ENCODE data around the gene POFUT2.
"Not testable (repeated sequence)": the region's sequence is repeated elsewhere in the genome, so short reads cannot be mapped to it uniquely, and the experiment has no call there.

The POFUT2 gene

DNA sequence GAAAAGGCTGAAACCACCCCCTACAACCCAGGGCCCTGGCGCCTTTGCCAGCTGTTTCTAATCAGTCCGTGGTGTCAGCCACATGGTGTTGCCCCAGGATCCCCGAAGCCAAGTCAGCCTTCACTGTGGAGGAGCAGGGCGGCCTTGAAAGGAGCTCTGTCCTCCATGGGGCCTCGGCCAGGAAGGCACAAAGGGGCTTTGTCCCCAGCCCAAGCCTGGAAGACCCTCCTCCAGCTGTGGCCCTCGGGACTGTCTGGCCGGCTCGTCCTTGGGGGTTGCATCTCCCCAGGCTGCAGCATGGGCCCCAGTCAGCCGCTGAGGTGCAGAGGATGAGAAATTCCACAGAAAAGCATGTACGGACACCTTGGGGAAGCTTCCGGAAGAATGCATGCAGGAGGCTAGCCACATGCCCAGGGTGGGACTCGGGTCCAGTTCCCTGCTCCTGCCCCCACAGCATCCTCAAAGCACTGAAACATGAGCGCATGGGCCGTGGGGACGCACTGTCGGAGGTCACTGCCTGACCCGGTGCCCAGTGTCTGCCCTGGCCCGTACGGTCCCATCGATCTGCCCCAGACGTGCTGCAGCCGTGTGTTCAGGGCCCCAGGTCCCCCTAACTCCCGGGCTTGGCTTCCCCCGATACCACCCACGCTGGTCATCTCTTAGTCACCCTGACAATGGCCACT is 38.6 kb upstream of the POFUT2 start:
- DNase-seq (ENCODE audit: low read depth), result no peak

DNA sequence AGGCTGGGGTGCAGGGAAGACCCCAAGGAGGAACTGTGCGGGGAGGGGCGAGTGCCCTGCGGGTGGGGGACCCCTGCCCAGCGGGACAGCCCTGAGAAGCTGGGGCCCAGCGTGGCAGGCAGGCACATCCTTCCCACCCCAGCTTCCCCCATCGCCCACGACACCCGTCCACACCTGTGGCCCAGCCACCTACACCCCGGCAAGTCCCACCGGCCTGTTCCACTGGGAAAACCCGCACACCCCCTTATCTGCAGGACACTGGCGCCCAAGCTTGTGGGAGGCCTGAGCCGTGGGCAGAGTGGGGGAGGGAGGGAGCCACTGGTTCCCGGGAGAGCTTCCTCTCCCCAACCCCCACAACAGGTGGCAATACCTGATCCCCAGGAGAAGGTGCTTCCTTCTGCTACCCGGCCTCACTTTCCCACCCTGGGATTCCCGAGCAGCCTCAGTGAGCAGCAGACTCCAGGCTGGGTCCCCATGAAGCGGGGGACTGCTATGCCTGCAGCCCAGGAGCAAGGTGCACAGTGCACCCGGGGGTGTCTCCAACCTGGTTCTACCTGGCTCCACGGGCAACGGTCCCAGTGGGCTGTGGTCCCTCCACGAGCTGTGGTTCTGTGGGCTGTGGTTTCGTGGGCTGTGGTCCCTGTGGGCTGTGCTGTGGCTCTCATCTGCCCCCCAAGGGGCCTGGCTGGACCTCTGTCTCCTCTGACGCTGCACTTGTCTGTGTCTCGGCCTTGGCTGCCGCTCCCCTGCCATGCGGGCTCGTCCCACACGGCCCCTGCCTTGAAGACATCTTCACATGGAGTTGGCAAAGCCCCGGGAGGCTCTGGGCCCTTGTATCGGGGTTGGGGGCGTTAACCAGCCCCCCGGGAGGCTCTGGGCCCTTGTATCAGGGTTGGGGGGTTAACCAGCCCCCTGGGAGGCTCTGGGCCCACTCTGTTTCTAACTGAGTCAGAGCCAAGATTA is 37.8 kb upstream of the POFUT2 start:
- no peak for DNase-seq (ENCODE audit: low read depth)

DNA sequence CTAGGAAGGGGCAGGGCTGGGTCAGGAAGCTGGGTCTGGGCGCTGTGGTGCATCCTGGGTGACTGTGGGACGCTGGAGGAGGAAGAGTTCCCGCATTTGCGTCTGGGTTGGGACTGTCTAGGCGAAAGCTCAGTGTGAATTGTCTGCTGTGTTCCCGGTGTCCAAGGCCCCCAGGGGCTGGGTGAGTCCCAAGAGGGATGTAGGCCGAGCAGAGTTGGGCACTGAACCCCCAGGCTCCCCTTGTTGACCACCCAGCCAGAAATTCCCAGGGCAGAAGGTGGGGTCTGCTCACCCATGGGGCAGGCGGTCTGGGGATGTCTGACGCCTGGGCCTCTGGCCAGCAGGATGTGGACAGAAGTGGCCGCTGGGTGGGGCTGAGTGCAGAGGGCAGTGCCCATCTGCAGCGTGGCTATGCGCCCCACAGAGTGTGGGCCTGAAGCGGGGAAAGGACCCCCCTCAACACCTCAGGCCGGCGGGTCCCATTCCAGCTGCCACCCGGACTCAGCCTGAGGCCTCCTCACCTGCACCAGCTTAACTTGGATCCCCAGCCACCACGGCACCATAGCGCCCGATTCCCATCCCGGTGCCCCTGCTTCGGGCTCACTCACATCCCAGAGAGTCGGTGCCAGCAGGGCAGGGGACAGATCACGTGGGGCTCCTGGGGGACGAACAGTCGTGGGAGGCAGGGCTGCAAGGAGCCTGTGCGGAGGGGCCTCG is 37.0 kb upstream of the POFUT2 start:
- no peak for DNase-seq (ENCODE audit: low read depth)

DNA sequence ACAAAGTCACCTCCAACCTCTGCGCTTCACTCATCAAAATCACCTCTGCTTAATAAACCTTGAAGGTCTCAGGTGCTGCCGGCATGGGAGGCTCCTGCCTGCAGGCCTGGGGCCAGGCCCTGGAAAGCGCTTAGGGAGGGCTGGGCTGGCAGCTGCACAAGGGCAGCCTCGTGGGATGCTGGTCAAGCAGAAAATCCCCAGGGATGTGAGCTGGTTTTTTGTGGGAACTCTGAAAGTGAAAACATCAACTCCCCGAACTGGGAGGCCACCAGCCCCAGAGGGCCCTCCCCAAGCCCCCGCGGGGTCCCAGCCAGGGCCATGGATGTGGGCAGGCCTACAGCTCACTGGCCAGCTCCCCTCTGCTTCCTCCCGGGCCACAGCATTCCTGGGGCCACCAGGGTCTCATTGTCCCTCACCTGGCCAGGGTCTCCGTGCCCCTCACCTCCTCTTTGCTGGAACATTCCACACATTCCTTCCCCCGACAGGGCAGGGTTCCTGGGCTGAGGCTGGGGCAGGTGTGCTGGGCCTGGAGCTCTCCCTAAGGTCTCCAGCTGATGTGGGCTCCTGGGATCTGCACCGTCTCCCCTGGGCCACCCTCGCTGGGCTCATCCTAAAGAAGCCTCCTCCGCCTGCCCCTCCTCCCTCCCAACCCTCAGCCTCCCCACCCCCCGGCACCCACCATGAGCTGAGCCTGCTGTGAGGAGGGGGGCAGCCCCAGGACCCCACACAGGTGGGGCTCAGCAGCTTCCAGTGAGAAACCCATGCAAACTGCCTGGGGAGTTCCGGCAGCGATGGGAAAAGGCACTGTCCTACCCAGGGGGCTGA is 36.0 kb upstream of the POFUT2 start:
- DNase-seq (ENCODE audit: low read depth), result no peak

DNA sequence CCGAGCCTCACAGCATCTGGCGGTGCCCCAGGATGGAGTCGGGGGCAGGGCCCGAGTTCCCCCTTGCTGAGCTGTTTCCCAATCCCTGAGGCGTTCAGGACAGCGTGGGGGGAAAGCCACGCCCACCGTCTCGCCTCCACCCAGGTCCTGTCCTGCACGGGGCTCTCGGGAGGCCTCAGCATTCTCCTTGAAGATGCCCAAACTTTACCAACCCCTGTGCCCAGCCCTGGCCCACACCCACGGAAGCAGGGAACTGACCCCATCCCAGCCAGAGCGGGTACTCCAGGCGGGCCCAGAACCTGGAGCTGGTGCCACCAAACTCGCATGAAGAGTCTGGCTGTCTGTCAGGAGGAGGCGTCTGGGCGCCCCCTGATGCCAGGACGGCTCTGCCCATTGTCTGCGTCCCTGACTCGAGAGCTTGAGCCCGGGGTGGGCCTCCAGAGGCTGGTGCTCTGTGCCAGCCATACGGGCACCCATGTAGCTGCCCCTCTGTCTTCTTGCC is 35.3 kb upstream of the POFUT2 start:
- no peak for DNase-seq (ENCODE audit: low read depth)

DNA sequence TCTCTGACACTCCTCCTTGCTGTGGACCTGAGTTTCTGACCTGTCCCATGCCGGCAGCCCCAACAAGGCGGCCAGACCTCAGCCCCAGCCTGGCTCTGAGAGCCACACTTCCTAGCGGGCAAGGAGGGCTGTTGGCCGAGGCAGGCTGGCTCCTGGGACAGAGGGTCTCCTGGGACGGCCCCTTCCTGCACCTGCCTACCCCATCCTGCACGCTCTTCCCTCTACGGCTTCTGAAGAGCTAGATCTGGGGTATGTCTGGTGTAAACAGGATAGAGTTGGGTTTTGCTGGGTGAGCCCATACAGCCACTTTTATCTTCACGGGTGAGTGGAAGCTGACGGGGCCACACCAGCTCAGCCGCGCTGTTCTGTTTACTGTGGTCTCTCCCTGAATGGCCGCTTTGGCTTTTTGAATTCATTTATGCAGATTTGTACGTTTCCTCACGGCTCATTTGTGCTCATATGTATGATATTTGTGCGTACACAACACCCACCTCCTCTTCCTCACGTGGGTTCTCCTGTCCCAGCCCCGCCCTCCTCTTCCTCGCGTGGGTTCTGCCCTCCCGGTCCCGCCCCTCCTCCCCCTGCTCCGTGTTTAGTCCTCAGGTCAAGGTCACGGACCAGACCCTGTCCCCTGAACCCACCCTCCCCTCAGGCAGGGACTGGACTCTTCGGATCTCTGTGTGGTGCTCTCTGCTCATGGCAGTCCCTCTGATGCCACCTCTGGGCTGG is 34.7 kb upstream of the POFUT2 start:
- DNase-seq (ENCODE audit: low read depth), result no peak

DNA sequence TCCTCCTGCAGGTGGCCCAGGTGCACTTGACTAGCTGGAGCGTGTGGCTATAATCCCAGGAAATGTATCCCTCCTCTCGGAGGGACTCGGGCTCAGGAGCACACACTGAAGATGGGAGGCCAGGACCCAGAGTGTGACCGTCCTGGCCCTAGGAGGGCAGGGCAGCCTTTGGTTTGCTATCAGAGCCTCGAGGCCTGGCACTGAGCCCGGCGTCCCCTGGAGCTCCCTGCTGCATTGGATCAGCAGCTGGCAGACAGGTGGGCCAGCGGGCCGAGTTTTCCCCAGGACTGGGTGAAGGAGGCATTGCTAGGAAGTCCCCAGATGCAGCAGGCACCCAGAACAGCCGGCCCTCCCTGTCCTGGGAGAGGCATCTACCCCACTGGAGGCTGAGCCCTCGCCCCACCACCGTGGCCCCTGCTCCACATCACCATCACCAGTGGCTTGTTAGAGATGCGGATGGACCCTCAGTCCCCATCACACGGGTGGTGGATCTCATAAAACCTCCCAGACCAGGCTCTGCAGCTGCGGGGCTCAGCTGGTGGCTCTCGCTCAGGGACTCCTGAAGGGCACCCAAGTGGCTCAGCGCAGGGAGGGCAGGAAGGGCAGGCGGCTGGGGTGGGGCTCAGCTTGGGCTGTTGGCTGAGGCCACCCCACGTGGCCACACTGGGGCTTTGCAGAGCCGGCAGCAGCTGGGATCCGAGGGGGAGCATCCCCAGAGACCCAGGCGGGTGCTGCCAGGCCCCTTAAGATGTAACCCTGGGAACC is 32.7 kb upstream of the POFUT2 start:
- DNase-seq (ENCODE audit: low read depth), result no peak

DNA sequence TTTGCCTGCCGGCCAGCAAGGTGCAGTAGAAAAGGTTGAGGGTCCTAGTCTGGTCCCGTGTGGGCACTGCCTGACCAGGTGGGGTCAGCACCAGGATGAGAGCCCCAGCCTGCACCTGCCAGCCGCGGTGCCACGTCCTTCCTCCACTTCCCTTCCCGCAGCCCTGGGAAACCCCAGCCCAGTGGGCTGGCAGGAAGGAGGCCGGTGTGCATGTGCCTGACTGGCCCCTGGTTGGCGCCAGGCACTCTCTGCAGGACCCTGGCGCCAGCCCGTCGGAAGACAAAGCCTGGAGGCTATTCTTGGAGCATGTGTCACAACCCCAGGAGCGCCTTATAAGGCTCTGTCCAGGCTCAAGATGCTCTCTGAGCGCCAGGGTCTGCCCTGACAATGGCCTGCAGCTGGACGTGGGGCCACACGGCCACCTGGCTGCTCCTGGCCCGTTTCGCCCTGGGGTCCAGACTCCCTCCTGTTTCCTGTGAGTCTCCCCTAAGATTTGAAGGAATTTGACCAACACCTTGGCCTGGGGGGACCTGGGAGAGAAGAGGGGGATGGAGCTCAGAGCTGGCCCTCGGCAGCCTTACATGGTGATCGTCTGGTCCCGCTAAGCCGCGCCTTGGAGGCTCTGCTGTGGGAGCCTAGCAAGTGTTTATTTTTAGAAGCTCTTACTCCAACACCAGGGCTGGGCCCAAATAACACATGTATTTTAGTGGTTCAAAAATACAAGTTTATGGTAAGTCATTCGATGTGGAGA is 31.9 kb upstream of the POFUT2 start:
- DNase-seq (ENCODE audit: low read depth), result no peak

DNA sequence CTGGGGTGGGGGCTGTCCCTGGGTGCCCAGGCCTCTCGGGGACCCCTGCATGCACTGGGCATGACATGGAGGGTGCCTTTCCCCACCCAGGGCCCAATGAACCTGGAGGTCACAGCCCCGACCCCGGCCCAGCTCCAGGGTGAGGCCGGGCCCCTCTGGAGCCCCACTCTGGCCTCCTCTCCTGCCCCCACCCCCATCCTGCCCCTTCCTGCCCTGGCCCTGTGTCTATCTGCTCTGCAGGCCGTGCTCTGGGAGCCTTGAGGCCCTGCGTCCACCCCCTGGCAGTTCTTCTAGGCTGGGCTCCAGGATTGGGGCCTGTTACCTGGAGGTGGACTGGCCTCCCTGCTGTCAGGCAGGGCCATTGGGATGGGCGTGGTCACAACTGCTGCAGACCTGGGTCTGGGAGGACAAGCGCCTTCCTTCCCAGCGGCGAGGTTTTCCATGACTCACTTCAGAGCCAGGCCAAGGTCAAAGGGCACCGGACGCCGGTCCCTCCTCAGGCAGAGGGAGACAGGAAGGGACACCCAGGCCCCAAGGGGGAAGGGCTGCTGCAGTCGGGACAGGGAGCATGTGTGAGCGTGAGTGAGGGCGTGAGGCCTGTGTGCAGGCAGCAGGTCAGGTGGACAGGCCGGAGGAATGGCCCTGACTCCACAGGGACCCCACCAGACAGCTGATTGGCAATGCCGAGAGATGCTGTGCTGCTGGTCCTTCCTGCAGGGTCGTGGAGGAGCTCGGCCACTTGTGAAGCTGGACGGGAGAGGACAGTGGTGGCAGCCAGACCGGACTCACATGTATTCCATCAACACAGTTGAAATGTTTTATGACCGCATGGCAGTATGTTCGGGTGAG is 31.1 kb upstream of the POFUT2 start:
- DNase-seq (ENCODE audit: low read depth), result no peak

DNA sequence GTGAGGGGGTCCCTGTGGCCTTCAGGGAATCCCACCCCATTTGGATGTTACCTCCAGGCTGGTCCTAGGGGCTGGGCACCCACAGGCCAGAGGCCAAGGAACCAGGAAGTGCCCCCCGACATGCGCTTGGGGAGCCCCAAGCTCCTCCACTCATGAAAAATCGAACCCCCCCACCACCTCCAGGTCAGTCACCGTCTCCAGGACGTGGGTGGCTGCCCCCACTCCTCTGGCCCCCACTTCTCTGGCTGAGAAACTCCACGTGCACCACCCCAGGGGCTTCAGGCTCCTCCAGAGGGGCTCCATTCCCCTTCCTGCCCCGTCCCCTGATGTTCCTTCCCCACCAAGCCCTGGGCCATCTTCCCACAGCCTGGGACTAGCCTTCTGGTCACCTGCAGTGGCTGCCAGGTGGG is 30.5 kb upstream of the POFUT2 start:
- DNase-seq (ENCODE audit: low read depth), result no peak

DNA sequence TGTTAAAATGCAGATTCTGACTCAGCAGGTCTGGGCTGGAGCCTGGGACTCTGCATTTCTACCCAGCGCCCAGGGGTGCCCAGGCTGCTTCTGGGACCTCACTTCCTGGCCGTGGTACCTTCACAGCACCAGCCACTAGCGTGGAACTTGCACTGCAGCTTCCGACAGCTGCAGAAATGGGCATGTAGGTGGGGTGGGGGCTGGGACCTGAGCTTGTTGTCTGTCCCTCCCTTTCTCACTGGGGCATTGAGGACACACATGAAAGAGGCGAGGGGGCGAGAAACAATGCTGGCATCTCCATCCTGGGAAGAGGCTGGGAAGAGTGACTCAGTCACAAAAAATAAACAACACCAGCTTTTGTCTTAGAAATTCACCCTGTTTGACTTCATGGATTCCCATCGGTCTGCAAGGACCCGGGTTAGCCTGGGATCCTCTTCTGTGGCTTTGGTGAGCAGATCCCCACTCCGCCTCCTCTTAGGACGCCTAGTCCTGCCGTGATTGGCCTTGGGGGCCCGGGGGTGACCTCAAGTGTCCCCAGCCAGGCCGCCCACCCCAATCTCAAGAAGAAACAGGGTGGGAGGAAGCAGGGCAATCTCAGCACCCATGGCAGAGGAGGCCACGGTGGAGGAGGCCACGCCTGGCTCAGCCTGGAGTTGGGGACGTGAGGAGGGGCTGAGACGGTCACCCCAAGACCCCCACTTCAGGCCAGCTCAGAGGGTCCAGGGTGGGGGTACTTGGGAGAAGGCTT is 29.9 kb upstream of the POFUT2 start:
- no peak for DNase-seq (ENCODE audit: low read depth)

DNA sequence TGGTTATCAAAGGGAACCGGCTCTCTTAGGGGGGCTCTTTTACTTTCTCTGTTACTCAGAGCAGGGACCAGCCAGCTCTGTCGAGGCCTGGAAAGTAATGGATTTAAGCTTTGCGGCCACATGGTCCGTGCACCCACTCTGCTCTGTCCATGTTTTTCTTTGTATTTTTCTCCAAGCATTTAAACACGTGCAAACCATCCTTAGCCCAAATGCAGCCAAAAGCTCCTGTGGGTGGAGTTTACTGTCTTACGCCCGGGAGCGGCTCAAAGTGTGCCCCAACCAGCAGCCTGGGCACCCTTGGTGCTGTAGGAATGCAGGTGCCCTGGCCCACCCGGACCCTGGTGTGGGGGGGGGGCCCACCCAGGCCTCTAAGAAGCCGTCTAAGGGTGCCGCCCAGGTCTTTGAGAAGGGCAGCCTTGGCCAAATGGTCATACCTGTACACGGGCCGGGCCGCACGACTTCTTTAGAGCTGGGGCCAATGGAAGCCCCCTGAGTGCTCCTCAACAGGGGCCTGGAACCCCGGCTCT is 29.2 kb upstream of the POFUT2 start:
- DNase-seq (ENCODE audit: low read depth), result no peak

DNA sequence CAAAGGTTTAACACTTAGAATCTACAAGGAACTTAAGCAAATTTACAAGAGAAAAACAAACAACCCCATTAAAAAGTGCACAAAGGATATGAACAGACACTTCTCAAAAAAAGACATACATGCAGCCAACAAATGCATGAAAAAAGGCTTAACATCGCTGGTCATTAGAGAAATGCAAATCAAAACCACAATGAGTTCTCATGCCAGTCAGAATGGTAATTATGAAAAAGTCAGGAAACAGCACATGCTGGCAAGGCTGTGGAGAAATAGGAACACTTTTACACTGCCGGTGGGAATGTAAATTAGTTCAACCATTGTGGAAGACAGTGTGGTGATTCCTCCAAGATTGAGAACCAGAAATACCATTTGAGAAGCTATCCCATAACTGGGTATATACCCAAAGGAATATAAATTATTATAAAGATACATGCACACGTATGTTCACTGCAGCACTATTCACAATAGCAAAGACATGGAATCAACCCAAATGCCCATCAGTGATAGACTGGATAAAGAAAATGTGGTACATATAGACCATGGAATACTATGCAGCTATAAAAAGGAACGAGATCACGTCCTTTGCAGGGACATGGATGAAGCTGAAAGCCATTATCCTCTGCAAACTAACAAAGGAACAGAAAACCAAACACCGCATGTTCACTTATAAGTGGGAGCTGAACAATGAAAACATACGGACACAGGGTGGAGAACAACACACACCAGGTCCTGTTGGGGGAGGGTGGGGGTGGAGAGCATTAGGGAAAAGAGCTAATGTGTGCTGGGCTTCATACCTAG is 28.2 kb upstream of the POFUT2 start:
- DNase-seq (ENCODE audit: low read depth), result not testable (repeated sequence)

DNA sequence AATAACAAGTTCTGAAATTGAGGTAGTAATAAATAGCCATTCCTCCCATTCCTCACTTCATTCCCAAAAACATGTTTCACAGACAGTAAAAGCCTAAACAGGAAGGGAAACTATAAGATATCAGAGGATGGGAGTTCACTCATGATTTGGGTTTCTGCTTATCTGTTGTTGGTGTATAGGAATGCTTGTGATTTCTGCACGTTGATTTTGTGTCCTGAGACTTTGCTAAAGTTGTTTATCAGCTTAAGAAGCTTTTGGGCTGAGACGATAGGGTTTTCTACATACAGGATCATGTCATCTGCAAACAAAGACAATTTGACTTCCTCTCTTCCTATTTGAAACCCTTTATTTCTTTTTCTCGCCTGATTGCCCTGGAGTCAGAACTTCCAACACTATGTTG is 26.0 kb upstream of the POFUT2 start:
- no peak for DNase-seq (ENCODE audit: low read depth)

DNA sequence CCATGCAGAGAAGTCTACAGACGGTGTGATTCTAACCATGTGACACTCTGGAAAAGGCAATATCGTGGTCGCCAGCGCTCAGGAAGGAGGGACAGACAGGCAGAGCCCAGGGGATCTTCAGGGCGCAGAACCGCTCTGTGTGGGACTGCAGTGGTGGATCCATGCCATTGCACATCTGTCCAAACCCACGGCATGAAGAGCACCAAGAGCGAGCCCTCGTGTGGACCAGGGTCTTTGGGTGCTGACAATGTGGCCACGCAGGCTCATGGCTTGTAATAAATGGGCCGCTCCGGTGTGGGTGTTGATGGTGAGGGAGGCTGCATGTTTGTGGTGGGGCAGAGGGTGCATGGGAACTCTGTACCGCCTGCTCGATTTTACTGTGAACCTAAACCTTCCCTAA is 25.3 kb upstream of the POFUT2 start:
- no peak for DNase-seq (ENCODE audit: low read depth)

DNA sequence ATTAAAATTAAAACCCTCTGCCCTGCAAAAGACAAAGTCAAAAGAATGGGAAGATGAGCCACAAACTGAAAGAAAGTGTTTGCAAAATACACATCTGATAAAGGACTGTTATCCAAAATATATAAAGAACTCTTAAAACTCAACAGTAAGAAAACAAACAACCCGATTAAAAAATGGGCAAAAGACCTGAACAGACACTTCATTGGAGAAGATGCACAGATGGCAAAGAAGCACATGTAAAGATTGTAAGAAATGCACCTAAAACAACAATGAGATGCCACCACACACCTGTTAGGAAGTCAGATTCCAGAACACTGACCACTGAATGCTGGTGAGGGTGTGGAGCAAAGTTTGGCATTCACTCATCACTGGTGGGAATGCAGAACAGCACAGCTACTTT is 24.6 kb upstream of the POFUT2 start:
- DNase-seq (ENCODE audit: low read depth), result no peak

DNA sequence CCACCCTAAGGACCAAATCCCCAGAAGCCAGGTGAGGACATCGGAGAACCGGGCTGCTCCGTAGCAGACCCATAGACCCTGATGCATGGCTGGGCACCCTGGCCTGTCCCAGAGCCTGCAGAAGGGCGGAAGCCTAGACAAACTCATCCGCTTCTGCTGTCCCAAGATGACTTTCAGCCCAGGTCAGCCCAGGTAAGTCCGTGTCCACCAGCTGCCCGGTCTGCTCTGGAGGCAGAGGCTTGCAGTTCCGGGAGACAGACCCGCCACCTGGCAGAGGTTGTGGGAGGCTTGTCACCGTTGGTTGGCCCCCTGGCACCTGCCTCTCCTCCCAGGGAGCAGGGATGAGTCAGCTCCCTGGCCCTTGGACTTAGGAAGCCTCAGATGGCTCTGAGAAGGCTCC is 22.8 kb upstream of the POFUT2 start:
- DNase-seq (ENCODE audit: low read depth), result no peak
